Measurements from ENCODE around the gene SCEL.
"Not testable (repeated sequence)": the region's sequence is repeated elsewhere in the genome, so short reads cannot be mapped to it uniquely, and the experiment has no call there.

SCEL gene

GRCh38 chr13:77510156-77510555 lies 25.4 kb upstream of the SCEL start:
- Histone ChIP-seq H3K4me2 (ENCODE audit: low read length) (no peak overlapping the region), H3K27me3 (ENCODE audit: control insufficient read depth, insufficient read depth, low read length) (peaks cover 6% of the 10 kb centered on the region), H3K9me3 (replicated peaks; ENCODE audit: low read length) (no peaks in the 10 kb centered on the region)

GRCh38 chr13:77511552-77511951 lies 24.0 kb upstream of the SCEL start:
- no peak overlapping the region for H3K9ac ChIP-seq (ENCODE audit: low read depth, low read length)
- peaks cover 40% of the 10 kb centered on the region for H3K4me1 ChIP-seq (ENCODE audit: control insufficient read depth, insufficient read depth, low read length)
- no peaks in the 10 kb centered on the region for H3K9me3 ChIP-seq (replicated peaks; ENCODE audit: low read length)
- H3K4me2 ChIP-seq (ENCODE audit: low read length), result no peak overlapping the region
- peaks cover 3% of the 10 kb centered on the region for H3K27me3 ChIP-seq (ENCODE audit: control insufficient read depth, insufficient read depth, low read length)
- no peaks in the 10 kb centered on the region for H3K36me3 ChIP-seq (ENCODE audit: insufficient read depth, low read length)
- H3K4me3 ChIP-seq (ENCODE audit: low read length), result no peak overlapping the region

More at GRCh38 chr13:77510156-77510555, 25.4 kb upstream of the SCEL start:
- H3K9ac ChIP-seq (ENCODE audit: low read depth, low read length), result no peak overlapping the region
- H3K36me3 ChIP-seq (ENCODE audit: insufficient read depth, low read length), result no peaks in the 10 kb centered on the region
- peaks cover 26% of the 10 kb centered on the region for H3K4me1 ChIP-seq (ENCODE audit: control insufficient read depth, insufficient read depth, low read length)
- no peak overlapping the region for H3K4me3 ChIP-seq (ENCODE audit: low read length)

GRCh38 chr13:77513719-77514335 lies 21.7 kb upstream of the SCEL start:
- Histone ChIP-seq H3K9ac (ENCODE audit: low read depth, low read length) (no peak overlapping the region), H3K4me3 (ENCODE audit: low read length) (no peak overlapping the region), H3K4me1 (ENCODE audit: control insufficient read depth, insufficient read depth, low read length) (peaks cover 35% of the 10 kb centered on the region), H3K9me3 (replicated peaks; ENCODE audit: low read length) (no peaks in the 10 kb centered on the region), H3K27me3 (ENCODE audit: control insufficient read depth, insufficient read depth, low read length) (no peaks in the 10 kb centered on the region), H3K36me3 (ENCODE audit: insufficient read depth, low read length) (no peaks in the 10 kb centered on the region), H3K4me2 (ENCODE audit: low read length) (no peak overlapping the region)

- Histone ChIP-seq H3K9me3 (replicated peaks; ENCODE audit: low read length) (no peaks in the 10 kb centered on the region), H3K4me2 (ENCODE audit: low read length) (no peak overlapping the region)
These were observed 21.2 kb upstream of the SCEL start for GRCh38 chr13:77514336-77514726.

GRCh38 chr13:77515785-77516184 lies 19.7 kb upstream of the SCEL start:
- no peaks in the 10 kb centered on the region for H3K9me3 ChIP-seq (replicated peaks; ENCODE audit: low read length)
- no peak overlapping the region for H3K4me3 ChIP-seq (ENCODE audit: low read length)
- H3K27me3 ChIP-seq (ENCODE audit: control insufficient read depth, insufficient read depth, low read length), result no peaks in the 10 kb centered on the region
- peak overlapping the region; percentile 55 for H3K4me2 ChIP-seq (ENCODE audit: low read length)
- H3K9ac ChIP-seq (ENCODE audit: low read depth, low read length), result no peak overlapping the region
- no peaks in the 10 kb centered on the region for H3K36me3 ChIP-seq (ENCODE audit: insufficient read depth, low read length)
- H3K4me1 ChIP-seq (ENCODE audit: control insufficient read depth, insufficient read depth, low read length), result peaks cover 25% of the 10 kb centered on the region

More at GRCh38 chr13:77514336-77514726, 21.2 kb upstream of the SCEL start:
- H3K9ac ChIP-seq (ENCODE audit: low read depth, low read length), result no peak overlapping the region
- no peak overlapping the region for H3K4me3 ChIP-seq (ENCODE audit: low read length)
- no peaks in the 10 kb centered on the region for H3K27me3 ChIP-seq (ENCODE audit: control insufficient read depth, insufficient read depth, low read length)
- H3K4me1 ChIP-seq (ENCODE audit: control insufficient read depth, insufficient read depth, low read length), result peaks cover 30% of the 10 kb centered on the region
- no peaks in the 10 kb centered on the region for H3K36me3 ChIP-seq (ENCODE audit: insufficient read depth, low read length)

- no peaks in the 10 kb centered on the region for H3K36me3 ChIP-seq (ENCODE audit: insufficient read depth, low read length)
- H3K27me3 ChIP-seq (ENCODE audit: control insufficient read depth, insufficient read depth, low read length), result no peaks in the 10 kb centered on the region
- H3K4me1 ChIP-seq (ENCODE audit: control insufficient read depth, insufficient read depth, low read length), result peaks cover 31% of the 10 kb centered on the region
- H3K4me2 ChIP-seq (ENCODE audit: low read length), result peak overlapping the region; percentile 55
- no peak overlapping the region for H3K9ac ChIP-seq (ENCODE audit: low read depth, low read length)
- H3K4me3 ChIP-seq (ENCODE audit: low read length), result no peak overlapping the region
- no peaks in the 10 kb centered on the region for H3K9me3 ChIP-seq (replicated peaks; ENCODE audit: low read length)
These were observed 19.1 kb upstream of the SCEL start for GRCh38 chr13:77516342-77516789.

- no peak overlapping the region for H3K9ac ChIP-seq (ENCODE audit: low read depth, low read length)
- no peaks in the 10 kb centered on the region for H3K36me3 ChIP-seq (ENCODE audit: insufficient read depth, low read length)
- no peak overlapping the region for H3K4me3 ChIP-seq (ENCODE audit: low read length)
- H3K27me3 ChIP-seq (ENCODE audit: control insufficient read depth, insufficient read depth, low read length), result no peaks in the 10 kb centered on the region
- peaks cover 43% of the 10 kb centered on the region for H3K4me1 ChIP-seq (ENCODE audit: control insufficient read depth, insufficient read depth, low read length)
- no peak overlapping the region for H3K4me2 ChIP-seq (ENCODE audit: low read length)
- no peaks in the 10 kb centered on the region for H3K9me3 ChIP-seq (replicated peaks; ENCODE audit: low read length)
These were observed 17.2 kb upstream of the SCEL start for GRCh38 chr13:77518266-77518665.

- H3K4me3 ChIP-seq (ENCODE audit: low read length); H3K27me3 ChIP-seq (ENCODE audit: control insufficient read depth, insufficient read depth, low read length); H3K4me2 ChIP-seq (ENCODE audit: low read length); H3K9me3 ChIP-seq (replicated peaks; ENCODE audit: low read length); H3K9ac ChIP-seq (ENCODE audit: low read depth, low read length); H3K36me3 ChIP-seq (ENCODE audit: insufficient read depth, low read length): not testable (repeated sequence)
- peaks cover 43% of the 10 kb centered on the region for H3K4me1 ChIP-seq (ENCODE audit: control insufficient read depth, insufficient read depth, low read length)
These were observed 16.1 kb upstream of the SCEL start for GRCh38 chr13:77519396-77519795.

GRCh38 chr13:77519808-77520207 lies 15.7 kb upstream of the SCEL start:
- Histone ChIP-seq H3K9me3 (replicated peaks; ENCODE audit: low read length) (no peaks in the 10 kb centered on the region), H3K36me3 (ENCODE audit: insufficient read depth, low read length) (no peaks in the 10 kb centered on the region), H3K9ac (ENCODE audit: low read depth, low read length) (no peak overlapping the region), H3K4me2 (ENCODE audit: low read length) (no peak overlapping the region), H3K27me3 (ENCODE audit: control insufficient read depth, insufficient read depth, low read length) (no peaks in the 10 kb centered on the region), H3K4me1 (ENCODE audit: control insufficient read depth, insufficient read depth, low read length) (peaks cover 43% of the 10 kb centered on the region), H3K4me3 (ENCODE audit: low read length) (no peak overlapping the region)

- Histone ChIP-seq H3K27me3 (ENCODE audit: control insufficient read depth, insufficient read depth, low read length) (no peaks in the 10 kb centered on the region), H3K9me3 (replicated peaks; ENCODE audit: low read length) (no peaks in the 10 kb centered on the region), H3K9ac (ENCODE audit: low read depth, low read length) (peak overlapping the region; percentile 3), H3K4me1 (ENCODE audit: control insufficient read depth, insufficient read depth, low read length) (peaks cover 33% of the 10 kb centered on the region), H3K4me3 (ENCODE audit: low read length) (peak overlapping the region; percentile 9), H3K4me2 (ENCODE audit: low read length) (peak overlapping the region; percentile 58), H3K36me3 (ENCODE audit: insufficient read depth, low read length) (no peaks in the 10 kb centered on the region)
These were observed 14.3 kb upstream of the SCEL start for GRCh38 chr13:77521194-77521593.

GRCh38 chr13:77521595-77522367 lies 13.7 kb upstream of the SCEL start:
- Histone ChIP-seq H3K4me1 (ENCODE audit: control insufficient read depth, insufficient read depth, low read length) (peaks cover 27% of the 10 kb centered on the region), H3K36me3 (ENCODE audit: insufficient read depth, low read length) (no peaks in the 10 kb centered on the region), H3K9me3 (replicated peaks; ENCODE audit: low read length) (no peaks in the 10 kb centered on the region), H3K27me3 (ENCODE audit: control insufficient read depth, insufficient read depth, low read length) (no peaks in the 10 kb centered on the region), H3K9ac (ENCODE audit: low read depth, low read length) (peak overlapping the region; percentile 3), H3K4me3 (ENCODE audit: low read length) (peak overlapping the region; percentile 9), H3K4me2 (ENCODE audit: low read length) (peak overlapping the region; percentile 58)

- Histone ChIP-seq H3K4me3 (ENCODE audit: low read length) (no peak overlapping the region), H3K4me2 (ENCODE audit: low read length) (no peak overlapping the region), H3K9me3 (replicated peaks; ENCODE audit: low read length) (no peaks in the 10 kb centered on the region), H3K36me3 (ENCODE audit: insufficient read depth, low read length) (no peaks in the 10 kb centered on the region), H3K4me1 (ENCODE audit: control insufficient read depth, insufficient read depth, low read length) (peaks cover 21% of the 10 kb centered on the region), H3K27me3 (ENCODE audit: control insufficient read depth, insufficient read depth, low read length) (no peaks in the 10 kb centered on the region), H3K9ac (ENCODE audit: low read depth, low read length) (no peak overlapping the region)
These were observed 13.1 kb upstream of the SCEL start for GRCh38 chr13:77522444-77522843.

Measured in skeletal muscle satellite cell (primary cell).